GM18507 (cell line): ENCODE measurements around the gene CPSF7.
"Not testable (repeated sequence)": the region's sequence is repeated elsewhere in the genome, so short reads cannot be mapped to it uniquely, and the experiment has no call there.

Experiments
- DNase-seq: peaks from one replicate; pipeline ENCODE4 v3.0.0; 2011; ENCODE audit warnings: low read depth; ENCODE audit not compliant: insufficient read length; ENCODE audit errors: extremely low spot score
- FAIRE-seq: peaks from 2 replicates; lab custom pipeline; 2011; peaks lifted over from hg19 to GRCh38; lab: Jason Lieb, UNC

CPSF7 gene

GRCh38 chr11:61401573-61401972 is 28.2 kb downstream of the CPSF7 start:
- no peak for FAIRE-seq
- DNase-seq: no peak

GRCh38 chr11:61401173-61401572 is 28.6 kb downstream of the CPSF7 start:
- DNase-seq (no peak), FAIRE-seq (no peak)

GRCh38 chr11:61392981-61393595 is 36.7 kb downstream of the CPSF7 start:
- peak; percentile 45 for FAIRE-seq

GRCh38 chr11:61390161-61390560 is 39.6 kb downstream of the CPSF7 start:
- DNase-seq (no peak), FAIRE-seq (no peak)

More at GRCh38 chr11:61392981-61393595, 36.7 kb downstream of the CPSF7 start:
- DNase-seq: no peak

GRCh38 chr11:61384271-61385242 is 45.2 kb downstream of the CPSF7 start:
- DNase-seq: no peak
- FAIRE-seq: no peak

- FAIRE-seq, DNase-seq: not testable (repeated sequence)
These were observed 45.9 kb downstream of the CPSF7 start for GRCh38 chr11:61383859-61384258.

- FAIRE-seq (no peak), DNase-seq (no peak)
These were observed 48.9 kb downstream of the CPSF7 start for GRCh38 chr11:61380884-61381283.

GRCh38 chr11:61378713-61379313 is 51.0 kb downstream of the CPSF7 start:
- FAIRE-seq: no peak
- no peak for DNase-seq

- DNase-seq (no peak), FAIRE-seq (no peak)
These were observed 52.2 kb downstream of the CPSF7 start for GRCh38 chr11:61377461-61378160.

GRCh38 chr11:61375761-61376108 is 54.0 kb downstream of the CPSF7 start:
- FAIRE-seq: no peak

GRCh38 chr11:61372659-61373420 is 56.9 kb downstream of the CPSF7 start:
- no peak for FAIRE-seq
- DNase-seq: no peak

More at GRCh38 chr11:61375761-61376108, 54.0 kb downstream of the CPSF7 start:
- DNase-seq: no peak

- no peak for FAIRE-seq
These were observed 59.3 kb downstream of the CPSF7 start for GRCh38 chr11:61370349-61371005.

GRCh38 chr11:61369372-61370348 is 60.1 kb downstream of the CPSF7 start:
- FAIRE-seq: no peak
- no peak for DNase-seq

More at GRCh38 chr11:61370349-61371005, 59.3 kb downstream of the CPSF7 start:
- DNase-seq: no peak

- no peak for DNase-seq
- no peak for FAIRE-seq
These were observed 61.1 kb downstream of the CPSF7 start for GRCh38 chr11:61368646-61369045.

GRCh38 chr11:61367406-61367805 is 62.4 kb downstream of the CPSF7 start:
- FAIRE-seq: no peak
- DNase-seq: no peak

GRCh38 chr11:61364012-61364675 is 65.6 kb downstream of the CPSF7 start:
- no peak for FAIRE-seq
- DNase-seq: no peak

- DNase-seq: no peak
- FAIRE-seq: no peak
These were observed 67.3 kb downstream of the CPSF7 start for GRCh38 chr11:61362542-61362875.
